HCT116 (cell line): ENCODE measurements around the gene NR5A2. TPM values are rescaled to one million over a fixed set of nuclear protein-coding genes. Genes with fewer than 3 reads are reported as not detected.

Experiments used
- ATAC-seq: fragments of 200-7000 bp; cut with Tn5 transposase; 2 replicates; pipeline ENCODE4 v1.9.1; 2020; ENCODE audit warnings: mild to moderate bottlenecking, moderate library complexity
- BruUV-seq: library from RNA; stranded (reverse); fragments of 400-500 nt; replicated peaks from 2 replicates; lab custom pipeline; 2021; lab: Mats Ljungman, UMichigan
- CTCF ChIA-PET: fragments of 300-600 bp; sonication (Branson Sonifier 250); formaldehyde crosslinking; loops from one replicate; lab custom pipeline; 2021; ENCODE audit warnings: antibody characterized with exemption; lab: Charles Lee
- POLR2A ChIA-PET: fragments of 300-600, 350-600 bp; sonication (Branson Sonifier 250); formaldehyde crosslinking; loops from one replicate; lab custom pipeline; 2021; ENCODE audit warnings: antibody characterized with exemption; lab: Charles Lee
- RAD21 ChIA-PET, 2 experiments: fragments of 300-600 bp; sonication (Branson Sonifier 250); formaldehyde crosslinking; loops; one replicate each; lab custom pipeline; 2023; ENCODE audit warnings: low total read pairs in 2 of 2; ENCODE audit not compliant: uncharacterized antibody in 2 of 2, unreplicated experiment in 2 of 2, low non-redundant PET in 1 of 2; lab: Charles Lee
- DNase-seq: peaks from one replicate; pipeline ENCODE4 v3.0.0-alpha.2; 2010; ENCODE audit warnings: low read depth, low spot score
- H2AFZ ChIP-seq: fragments of 200-600 bp; shearing (Covaris generic), sonication (generic); 2 replicates; pipeline ENCODE4 v1.6.1; 2017; ENCODE audit warnings: low read depth, mixed run types, mixed read lengths, antibody characterized with exemption, low read length; ENCODE audit not compliant: poor library complexity, severe bottlenecking
- H3K27ac ChIP-seq: 2 replicates; pipeline ENCODE4 v1.5.1; 2012; ENCODE audit warnings: low read depth, low read length
- H3K27me3 ChIP-seq: fragments of 200-600 bp; sonication (generic); 2 replicates; pipeline ENCODE4 v1.6.1; 2016; ENCODE audit warnings: mixed run types, low read length, mixed read lengths; ENCODE audit not compliant: insufficient read depth
- H3K36me3 ChIP-seq, 2 experiments: fragments of 200-500 bp in 1 of 2; fragments of 200-600 bp in 1 of 2; sonication (Bioruptor generic) in 1 of 2; sonication (generic) in 1 of 2; 2 replicates each; pipeline versions ENCODE4 v1.5.1 to v1.6.1; 2014 to 2016; ENCODE audit warnings: low read length in 2 of 2, inconsistent platforms in 1 of 2, mixed read lengths in 1 of 2, mixed run types in 1 of 2; ENCODE audit not compliant: insufficient read depth in 2 of 2, control insufficient read depth in 1 of 2
- H3K4me1 ChIP-seq, 2 experiments: fragments of 200-600 bp in 1 of 2; sonication (generic) in 1 of 2; 2 replicates each; pipeline versions ENCODE4 v1.5.1 to v1.6.1; 2012 to 2017; ENCODE audit warnings: low read length in 2 of 2, inconsistent platforms in 1 of 2, mild to moderate bottlenecking in 1 of 2, mixed read lengths in 1 of 2, mixed run types in 1 of 2, moderate library complexity in 1 of 2; ENCODE audit not compliant: insufficient read depth in 2 of 2, control insufficient read depth in 1 of 2
- H3K4me2 ChIP-seq: fragments of 200-600 bp; sonication (generic); 2 replicates; pipeline ENCODE4 v1.6.1; 2017; ENCODE audit warnings: mixed run types, low read length, mixed read lengths
- H3K4me3 ChIP-seq, 2 experiments: fragments of 200-600 bp in 1 of 2; sonication (generic) in 1 of 2; replicated peaks in 1 of 2; 2 replicates each; pipeline ENCODE4 v1.5.1; 2011 to 2016; ENCODE audit warnings: low read length in 2 of 2, control low read depth in 1 of 2, low read depth in 1 of 2, mild to moderate bottlenecking in 1 of 2, mixed read lengths in 1 of 2, mixed run types in 1 of 2
- H3K79me2 ChIP-seq: fragments of 200-600 bp; sonication (generic); 2 replicates; pipeline ENCODE4 v1.6.1; 2017; ENCODE audit warnings: mild to moderate bottlenecking, mixed run types, low read length, moderate library complexity, mixed read lengths; ENCODE audit not compliant: insufficient read depth
- H3K9ac ChIP-seq: fragments of 200-600 bp; sonication (generic); 2 replicates; pipeline ENCODE4 v1.6.1; 2016; ENCODE audit warnings: low read length, mixed read lengths
- H3K9me2 ChIP-seq: fragments of 200-600 bp; sonication (generic), shearing (Covaris generic); 2 replicates; pipeline ENCODE4 v1.6.1; 2017; ENCODE audit warnings: mixed run types, mild to moderate bottlenecking, moderate library complexity; ENCODE audit not compliant: insufficient read depth
- H3K9me3 ChIP-seq, 2 experiments: fragments of 200-500 bp in 1 of 2; fragments of 200-600 bp in 1 of 2; sonication (Bioruptor generic) in 1 of 2; sonication (generic) in 1 of 2; 2 replicates each; pipeline ENCODE4 v1.6.1; 2014 to 2017; ENCODE audit warnings: low read length in 2 of 2, mixed read lengths in 2 of 2, inconsistent platforms in 1 of 2, low read depth in 1 of 2, mild to moderate bottlenecking in 1 of 2, mixed run types in 1 of 2, moderate library complexity in 1 of 2; ENCODE audit not compliant: control insufficient read depth in 1 of 2, insufficient read depth in 1 of 2
- H4K20me1 ChIP-seq: fragments of 200-600 bp; sonication (generic), shearing (Covaris generic); 2 replicates; pipeline ENCODE4 v1.6.1; 2017; ENCODE audit warnings: mixed run types, mild to moderate bottlenecking, moderate library complexity; ENCODE audit not compliant: insufficient read depth
- CEBPB ChIP-seq: IDR thresholded peaks from 2 replicates; pipeline ENCODE4 v1.6.1; 2012; ENCODE audit warnings: low read depth
- ELF1 ChIP-seq: IDR thresholded peaks from 2 replicates; pipeline ENCODE4 v1.6.1; 2012; ENCODE audit warnings: low read depth, borderline replicate concordance
- EZH2phosphoT487 ChIP-seq: fragments of 200-600 bp; IDR thresholded peaks from 2 replicates; pipeline ENCODE4 v1.6.1; 2018; ENCODE audit warnings: antibody characterized with exemption, borderline replicate concordance
- FOSL1 ChIP-seq: IDR thresholded peaks from 2 replicates; pipeline ENCODE4 v1.6.1; 2012; ENCODE audit warnings: low read depth
- JUND ChIP-seq: IDR thresholded peaks from 2 replicates; pipeline ENCODE4 v1.6.1; 2012
- POLR2A ChIP-seq: IDR thresholded peaks from 2 replicates; pipeline ENCODE4 v1.7.0; 2011; ENCODE audit warnings: borderline replicate concordance; ENCODE audit not compliant: insufficient read depth, insufficient read length; ENCODE audit errors: extremely low read depth
- RAD21 ChIP-seq: IDR thresholded peaks from 2 replicates; pipeline ENCODE4 v1.6.1; 2012; ENCODE audit warnings: low read depth, mild to moderate bottlenecking
- SP1 ChIP-seq: IDR thresholded peaks from 2 replicates; pipeline ENCODE4 v1.6.1; 2012; ENCODE audit warnings: low read depth
- SRF ChIP-seq: IDR thresholded peaks from 2 replicates; pipeline ENCODE4 v1.6.1; 2012; ENCODE audit warnings: low read depth
- TCF7L2 ChIP-seq: IDR thresholded peaks from 2 replicates; pipeline ENCODE4 v1.7.0; 2011; ENCODE audit warnings: borderline replicate concordance, inconsistent platforms; ENCODE audit not compliant: insufficient read depth, insufficient read length; ENCODE audit errors: extremely low read depth
- YY1 ChIP-seq: IDR thresholded peaks from 2 replicates; pipeline ENCODE4 v1.6.1; 2011; ENCODE audit warnings: low read length, low read depth, moderate library complexity, mild to moderate bottlenecking; ENCODE audit not compliant: insufficient replicate concordance; ENCODE audit errors: extremely low read depth
- ZFX ChIP-seq: fragments of 450-650 bp; IDR thresholded peaks from 2 replicates; pipeline ENCODE4 v1.6.1; 2017
- ZNF274 ChIP-seq: fragments of 200-500 bp; sonication (Bioruptor generic); IDR thresholded peaks from 2 replicates; pipeline ENCODE4 v1.6.1; 2014; ENCODE audit warnings: mild to moderate bottlenecking, low read depth, low read length, inconsistent platforms
- intact Hi-C: fragments of 100-400 bp; cut with micrococcal nuclease; formaldehyde crosslinking; loops from 2 replicates; pipeline ENCODE4 v1.10.0; 2022
- total RNA-seq: library from RNA; stranded (reverse); gene quantifications from one replicate; pipeline ENCODE4 v1.2.1, GENCODE V29; 2021; ENCODE audit not compliant: unreplicated experiment
- TF ChIP-seq, protein P1 (sequence below): IDR thresholded peaks from 2 replicates; pipeline ENCODE4 v1.6.1; 2012
- TF ChIP-seq, protein P2 (sequence below): IDR thresholded peaks from 2 replicates; pipeline ENCODE4 v1.6.1; 2012
- TF ChIP-seq, protein P3 (sequence below), 3 experiments: fragments of 200-600 bp in 1 of 3; sonication (generic) in 1 of 3; IDR thresholded peaks in 2 of 3; conservative IDR thresholded peaks in 1 of 3; 2 replicates each; pipeline ENCODE4 v1.5.1; 2012 to 2017; ENCODE audit warnings: low read depth in 2 of 3, low read length in 2 of 3, antibody characterized with exemption in 1 of 3, borderline replicate concordance in 1 of 3, control low read depth in 1 of 3, mild to moderate bottlenecking in 1 of 3, mixed read lengths in 1 of 3, mixed run types in 1 of 3, moderate library complexity in 1 of 3; ENCODE audit not compliant: insufficient read depth in 1 of 3
- TF ChIP-seq, protein P4 (sequence below): IDR thresholded peaks from 2 replicates; pipeline ENCODE4 v1.6.1; 2012; ENCODE audit warnings: low read depth

Gene NR5A2
- total RNA-seq, 1 experiment from 2014 or later: 0.91 TPM

DNA sequence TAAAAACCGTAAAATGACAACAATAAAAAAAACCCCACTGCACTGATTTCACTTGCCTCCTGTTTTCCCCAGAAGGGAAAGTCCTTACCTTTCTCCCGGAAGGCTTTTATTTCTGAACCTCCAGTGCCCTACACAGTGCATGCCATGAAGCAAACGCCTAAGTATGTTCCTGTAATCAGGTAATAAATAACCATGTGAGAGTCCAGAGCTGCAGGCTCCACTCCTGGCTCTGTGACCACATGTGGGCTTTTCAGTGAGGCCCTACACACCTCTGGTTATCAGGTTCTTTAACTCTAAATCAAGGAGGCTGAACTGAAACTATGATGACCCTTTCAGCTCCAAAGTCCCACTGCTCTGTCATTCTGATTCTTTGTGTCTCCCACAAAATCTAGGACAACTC, 20.8 kb upstream of the NR5A2 start (continued):
- TF ChIP-seq YY1: no peak
- TF ChIP-seq FOSL1: no peak
- TF ChIP-seq, protein P1, sequence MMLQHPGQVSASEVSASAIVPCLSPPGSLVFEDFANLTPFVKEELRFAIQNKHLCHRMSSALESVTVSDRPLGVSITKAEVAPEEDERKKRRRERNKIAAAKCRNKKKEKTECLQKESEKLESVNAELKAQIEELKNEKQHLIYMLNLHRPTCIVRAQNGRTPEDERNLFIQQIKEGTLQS: no peak
- TF ChIP-seq SP1: no peak
- no peak for TF ChIP-seq ZNF274
- TF ChIP-seq RAD21: no peak
- TF ChIP-seq SRF: no peak
- no peak for TF ChIP-seq ZFX

DNA sequence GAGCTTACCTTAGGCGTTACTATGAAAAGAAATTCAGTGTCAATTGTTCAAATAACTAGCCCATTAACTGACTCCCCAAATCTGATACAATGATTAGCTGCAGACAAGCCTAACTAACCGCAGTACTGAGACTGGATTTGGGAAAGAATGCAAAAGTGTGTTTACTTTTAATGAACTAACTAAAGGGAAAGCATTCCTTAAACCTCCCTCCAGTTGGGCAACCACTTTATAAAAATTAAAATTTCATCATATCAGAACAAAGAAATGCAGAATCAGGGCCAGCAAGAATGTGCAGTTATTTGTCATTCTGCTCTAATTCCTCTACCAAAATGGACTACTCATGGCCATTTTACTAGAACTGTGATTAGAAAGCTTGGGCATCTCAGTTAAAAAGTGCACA, 11.7 kb upstream of the NR5A2 start:
- ChIA-PET POLR2A (no interaction called here), CTCF (no interaction called here)

More for the DNA sequence above, 11.7 kb upstream of the NR5A2 start:
- H3K27ac ChIP-seq: no peak overlapping the region
- DNase-seq (no peak), ATAC-seq (no peak)
- H3K4me1 ChIP-seq: no peaks in the 10 kb centered on the region
- H3K27me3 ChIP-seq: no peaks in the 10 kb centered on the region
- intact Hi-C loops: no loop called here
- H3K4me2 ChIP-seq: no peak overlapping the region
- RAD21 ChIA-PET: no interaction called here
- H4K20me1 ChIP-seq: no peaks in the 10 kb centered on the region
- TF ChIP-seq, protein P2, sequence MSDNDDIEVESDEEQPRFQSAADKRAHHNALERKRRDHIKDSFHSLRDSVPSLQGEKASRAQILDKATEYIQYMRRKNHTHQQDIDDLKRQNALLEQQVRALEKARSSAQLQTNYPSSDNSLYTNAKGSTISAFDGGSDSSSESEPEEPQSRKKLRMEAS: no peak
- TF ChIP-seq POLR2A: no peak
- TF ChIP-seq CEBPB: no peak
- no peak for TF ChIP-seq RAD21
- no peak for TF ChIP-seq SP1
- TF ChIP-seq JUND: no peak
- TF ChIP-seq, protein P3, sequence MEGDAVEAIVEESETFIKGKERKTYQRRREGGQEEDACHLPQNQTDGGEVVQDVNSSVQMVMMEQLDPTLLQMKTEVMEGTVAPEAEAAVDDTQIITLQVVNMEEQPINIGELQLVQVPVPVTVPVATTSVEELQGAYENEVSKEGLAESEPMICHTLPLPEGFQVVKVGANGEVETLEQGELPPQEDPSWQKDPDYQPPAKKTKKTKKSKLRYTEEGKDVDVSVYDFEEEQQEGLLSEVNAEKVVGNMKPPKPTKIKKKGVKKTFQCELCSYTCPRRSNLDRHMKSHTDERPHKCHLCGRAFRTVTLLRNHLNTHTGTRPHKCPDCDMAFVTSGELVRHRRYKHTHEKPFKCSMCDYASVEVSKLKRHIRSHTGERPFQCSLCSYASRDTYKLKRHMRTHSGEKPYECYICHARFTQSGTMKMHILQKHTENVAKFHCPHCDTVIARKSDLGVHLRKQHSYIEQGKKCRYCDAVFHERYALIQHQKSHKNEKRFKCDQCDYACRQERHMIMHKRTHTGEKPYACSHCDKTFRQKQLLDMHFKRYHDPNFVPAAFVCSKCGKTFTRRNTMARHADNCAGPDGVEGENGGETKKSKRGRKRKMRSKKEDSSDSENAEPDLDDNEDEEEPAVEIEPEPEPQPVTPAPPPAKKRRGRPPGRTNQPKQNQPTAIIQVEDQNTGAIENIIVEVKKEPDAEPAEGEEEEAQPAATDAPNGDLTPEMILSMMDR (IDR thresholded peaks at IDR 0.05 in 2 of 3, conservative IDR thresholded peaks at IDR 0.05 in 1 of 3; ENCODE audit: borderline replicate concordance in 1 of 3, insufficient read depth in 1 of 3, low read depth in 2 of 3, low read length in 2 of 3): no peak
- no peak for TF ChIP-seq EZH2phosphoT487
- no peak for TF ChIP-seq ELF1
- no peak for TF ChIP-seq TCF7L2
- TF ChIP-seq, protein P4, sequence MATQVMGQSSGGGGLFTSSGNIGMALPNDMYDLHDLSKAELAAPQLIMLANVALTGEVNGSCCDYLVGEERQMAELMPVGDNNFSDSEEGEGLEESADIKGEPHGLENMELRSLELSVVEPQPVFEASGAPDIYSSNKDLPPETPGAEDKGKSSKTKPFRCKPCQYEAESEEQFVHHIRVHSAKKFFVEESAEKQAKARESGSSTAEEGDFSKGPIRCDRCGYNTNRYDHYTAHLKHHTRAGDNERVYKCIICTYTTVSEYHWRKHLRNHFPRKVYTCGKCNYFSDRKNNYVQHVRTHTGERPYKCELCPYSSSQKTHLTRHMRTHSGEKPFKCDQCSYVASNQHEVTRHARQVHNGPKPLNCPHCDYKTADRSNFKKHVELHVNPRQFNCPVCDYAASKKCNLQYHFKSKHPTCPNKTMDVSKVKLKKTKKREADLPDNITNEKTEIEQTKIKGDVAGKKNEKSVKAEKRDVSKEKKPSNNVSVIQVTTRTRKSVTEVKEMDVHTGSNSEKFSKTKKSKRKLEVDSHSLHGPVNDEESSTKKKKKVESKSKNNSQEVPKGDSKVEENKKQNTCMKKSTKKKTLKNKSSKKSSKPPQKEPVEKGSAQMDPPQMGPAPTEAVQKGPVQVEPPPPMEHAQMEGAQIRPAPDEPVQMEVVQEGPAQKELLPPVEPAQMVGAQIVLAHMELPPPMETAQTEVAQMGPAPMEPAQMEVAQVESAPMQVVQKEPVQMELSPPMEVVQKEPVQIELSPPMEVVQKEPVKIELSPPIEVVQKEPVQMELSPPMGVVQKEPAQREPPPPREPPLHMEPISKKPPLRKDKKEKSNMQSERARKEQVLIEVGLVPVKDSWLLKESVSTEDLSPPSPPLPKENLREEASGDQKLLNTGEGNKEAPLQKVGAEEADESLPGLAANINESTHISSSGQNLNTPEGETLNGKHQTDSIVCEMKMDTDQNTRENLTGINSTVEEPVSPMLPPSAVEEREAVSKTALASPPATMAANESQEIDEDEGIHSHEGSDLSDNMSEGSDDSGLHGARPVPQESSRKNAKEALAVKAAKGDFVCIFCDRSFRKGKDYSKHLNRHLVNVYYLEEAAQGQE: no peak
- no peaks in the 10 kb centered on the region for H3K9me3 ChIP-seq
- no TSS peak for BruUV-seq
- no peaks in the 10 kb centered on the region for H3K36me3 ChIP-seq
- no peak overlapping the region for H2AFZ ChIP-seq
- no peak overlapping the region for H3K4me3 ChIP-seq
- H3K79me2 ChIP-seq: no peaks in the 10 kb centered on the region
- H3K9ac ChIP-seq: no peak overlapping the region
- no peaks in the 10 kb centered on the region for H3K9me2 ChIP-seq
